ENCODE data around the gene RO60.

RO60 gene

DNA sequence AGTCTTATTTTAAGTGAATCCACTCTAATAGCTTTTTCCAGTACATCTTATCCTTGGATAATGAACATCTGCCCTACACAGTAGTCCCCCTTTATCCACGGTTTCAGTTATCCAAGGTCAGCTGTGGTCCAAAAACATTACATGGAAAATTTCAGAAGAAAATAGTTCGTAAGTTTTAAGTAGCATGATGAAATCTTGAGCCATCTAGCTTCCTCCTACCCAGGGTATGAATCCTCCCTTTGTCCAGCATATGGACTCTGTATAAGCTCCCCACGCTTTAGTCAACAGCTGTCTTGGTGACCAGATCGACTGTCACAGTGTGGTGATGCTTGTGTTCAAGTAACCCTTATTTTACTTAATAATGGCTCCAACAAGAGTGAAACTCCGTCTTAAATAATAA is 43.2 kb downstream of the RO60 start:
- Histone ChIP-seq H2AFZ (ENCODE audit: low read depth) (no peak overlapping the region), H3K79me2 (ENCODE audit: insufficient read depth, low read depth) (peaks cover 20% of the 10 kb centered on the region; the same call in 1 of the 2 replicates), H3K4me2 (no peak overlapping the region), H3K36me3 (ENCODE audit: insufficient read depth) (no peaks in the 10 kb centered on the region), H3K9ac (no peak overlapping the region), H3K27me3 (ENCODE audit: insufficient read depth, low read depth) (no peaks in the 10 kb centered on the region), H4K20me1 (ENCODE audit: insufficient read depth) (no peaks in the 10 kb centered on the region), H3K4me3 (IDR thresholded peaks at IDR 0.05; ENCODE audit: insufficient read depth, low read depth, low read length) (no peak overlapping the region), H3K27ac (no peak overlapping the region), H3K4me1 (ENCODE audit: low read depth, poor library complexity, severe bottlenecking) (peaks cover 25% of the 10 kb centered on the region)
- TF ChIP-seq, protein P1, sequence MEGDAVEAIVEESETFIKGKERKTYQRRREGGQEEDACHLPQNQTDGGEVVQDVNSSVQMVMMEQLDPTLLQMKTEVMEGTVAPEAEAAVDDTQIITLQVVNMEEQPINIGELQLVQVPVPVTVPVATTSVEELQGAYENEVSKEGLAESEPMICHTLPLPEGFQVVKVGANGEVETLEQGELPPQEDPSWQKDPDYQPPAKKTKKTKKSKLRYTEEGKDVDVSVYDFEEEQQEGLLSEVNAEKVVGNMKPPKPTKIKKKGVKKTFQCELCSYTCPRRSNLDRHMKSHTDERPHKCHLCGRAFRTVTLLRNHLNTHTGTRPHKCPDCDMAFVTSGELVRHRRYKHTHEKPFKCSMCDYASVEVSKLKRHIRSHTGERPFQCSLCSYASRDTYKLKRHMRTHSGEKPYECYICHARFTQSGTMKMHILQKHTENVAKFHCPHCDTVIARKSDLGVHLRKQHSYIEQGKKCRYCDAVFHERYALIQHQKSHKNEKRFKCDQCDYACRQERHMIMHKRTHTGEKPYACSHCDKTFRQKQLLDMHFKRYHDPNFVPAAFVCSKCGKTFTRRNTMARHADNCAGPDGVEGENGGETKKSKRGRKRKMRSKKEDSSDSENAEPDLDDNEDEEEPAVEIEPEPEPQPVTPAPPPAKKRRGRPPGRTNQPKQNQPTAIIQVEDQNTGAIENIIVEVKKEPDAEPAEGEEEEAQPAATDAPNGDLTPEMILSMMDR (conservative IDR thresholded peaks at IDR 0.05; ENCODE audit: low read depth, low read length): no peak

DNA sequence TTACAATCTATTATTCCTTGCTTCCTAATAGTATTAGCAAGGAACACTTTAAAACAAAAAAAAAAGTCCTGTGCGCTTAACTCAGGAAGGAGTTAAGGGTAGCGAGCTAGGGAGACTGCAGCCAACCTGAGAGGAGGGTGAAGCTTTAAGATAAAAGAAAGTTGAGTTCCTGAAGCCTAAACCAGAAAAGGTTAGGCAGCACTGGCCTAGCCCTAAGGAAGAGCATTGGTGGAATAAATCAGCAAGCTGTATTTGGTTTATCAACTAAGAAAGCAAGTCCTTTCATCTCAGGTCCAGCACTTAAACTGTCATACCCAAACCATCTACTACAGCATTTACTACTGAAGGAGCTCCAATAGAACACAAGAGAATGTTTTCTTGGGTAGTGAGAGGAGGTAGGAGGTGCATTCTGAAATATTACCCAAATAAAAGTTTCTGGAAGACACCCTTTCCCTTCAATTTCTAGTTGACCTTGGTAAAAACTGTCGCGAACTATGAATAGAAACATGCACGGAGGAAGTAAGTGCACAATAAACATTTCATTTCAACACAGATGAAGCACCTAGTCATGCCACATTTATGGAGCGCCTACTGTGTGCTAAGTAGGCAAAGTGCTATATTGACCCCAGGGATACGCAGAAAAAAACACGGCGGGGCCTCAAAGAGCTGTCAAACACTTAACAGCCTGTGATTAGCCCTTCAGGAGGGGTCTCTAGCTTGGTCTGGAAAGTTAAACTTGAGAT is 44.5 kb downstream of the RO60 start:
- Histone ChIP-seq H3K4me3 (IDR thresholded peaks at IDR 0.05; ENCODE audit: insufficient read depth, low read depth, low read length) (peak overlapping the region; percentile 87), H3K9ac (peak overlapping the region; percentile 51; the same call in 1 of the 2 replicates), H3K79me2 (ENCODE audit: insufficient read depth, low read depth) (peaks cover 20% of the 10 kb centered on the region; the same call in 1 of the 2 replicates), H3K36me3 (ENCODE audit: insufficient read depth) (no peaks in the 10 kb centered on the region), H3K27me3 (ENCODE audit: insufficient read depth, low read depth) (no peaks in the 10 kb centered on the region), H3K4me2 (peak overlapping the region; percentile 96), H4K20me1 (ENCODE audit: insufficient read depth) (no peaks in the 10 kb centered on the region), H3K27ac (no peak overlapping the region; the same call in 1 of the 2 replicates), H2AFZ (ENCODE audit: low read depth) (peak overlapping the region; percentile 74), H3K4me1 (ENCODE audit: low read depth, poor library complexity, severe bottlenecking) (peaks cover 25% of the 10 kb centered on the region)
- TF ChIP-seq, protein P1 (conservative IDR thresholded peaks at IDR 0.05; ENCODE audit: low read depth, low read length): no peak

DNA sequence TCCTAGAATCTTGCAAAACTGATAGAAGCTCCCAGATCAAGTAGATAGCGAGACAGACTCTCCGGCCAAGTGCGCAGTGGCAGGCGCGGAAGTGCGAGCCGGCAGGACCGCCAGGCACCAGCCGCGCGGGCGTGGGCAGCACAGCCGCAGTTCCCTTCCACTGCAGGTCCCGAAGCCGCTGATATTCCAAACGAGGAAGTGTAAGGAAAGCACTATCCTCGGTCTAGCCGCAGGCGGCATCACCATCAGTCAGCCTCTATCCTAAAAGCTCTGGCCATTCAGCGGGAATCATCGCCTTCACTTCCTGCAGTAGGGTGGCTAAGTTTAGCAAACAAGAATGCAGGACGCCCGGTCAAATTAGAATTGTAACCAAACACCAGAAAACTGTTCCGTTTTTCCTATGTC is 45.1 kb downstream of the RO60 start:
- peak overlapping the region; percentile 51; the same call in 1 of the 2 replicates for H3K9ac ChIP-seq
- H3K27ac ChIP-seq: peak overlapping the region; percentile 47; the same call in 1 of the 2 replicates
- peak overlapping the region; percentile 96 for H3K4me2 ChIP-seq
- H3K4me3 ChIP-seq (IDR thresholded peaks at IDR 0.05; ENCODE audit: insufficient read depth, low read depth, low read length): peak overlapping the region; percentile 87
- no peaks in the 10 kb centered on the region for H4K20me1 ChIP-seq (ENCODE audit: insufficient read depth)
- no peaks in the 10 kb centered on the region for H3K27me3 ChIP-seq (ENCODE audit: insufficient read depth, low read depth)
- peaks cover 20% of the 10 kb centered on the region; the same call in 1 of the 2 replicates for H3K79me2 ChIP-seq (ENCODE audit: insufficient read depth, low read depth)
- TF ChIP-seq, protein P1 (conservative IDR thresholded peaks at IDR 0.05; ENCODE audit: low read depth, low read length): no peak
- H3K36me3 ChIP-seq (ENCODE audit: insufficient read depth): no peaks in the 10 kb centered on the region
- peaks cover 25% of the 10 kb centered on the region for H3K4me1 ChIP-seq (ENCODE audit: low read depth, poor library complexity, severe bottlenecking)
- H2AFZ ChIP-seq (ENCODE audit: low read depth): peak overlapping the region; percentile 74

DNA sequence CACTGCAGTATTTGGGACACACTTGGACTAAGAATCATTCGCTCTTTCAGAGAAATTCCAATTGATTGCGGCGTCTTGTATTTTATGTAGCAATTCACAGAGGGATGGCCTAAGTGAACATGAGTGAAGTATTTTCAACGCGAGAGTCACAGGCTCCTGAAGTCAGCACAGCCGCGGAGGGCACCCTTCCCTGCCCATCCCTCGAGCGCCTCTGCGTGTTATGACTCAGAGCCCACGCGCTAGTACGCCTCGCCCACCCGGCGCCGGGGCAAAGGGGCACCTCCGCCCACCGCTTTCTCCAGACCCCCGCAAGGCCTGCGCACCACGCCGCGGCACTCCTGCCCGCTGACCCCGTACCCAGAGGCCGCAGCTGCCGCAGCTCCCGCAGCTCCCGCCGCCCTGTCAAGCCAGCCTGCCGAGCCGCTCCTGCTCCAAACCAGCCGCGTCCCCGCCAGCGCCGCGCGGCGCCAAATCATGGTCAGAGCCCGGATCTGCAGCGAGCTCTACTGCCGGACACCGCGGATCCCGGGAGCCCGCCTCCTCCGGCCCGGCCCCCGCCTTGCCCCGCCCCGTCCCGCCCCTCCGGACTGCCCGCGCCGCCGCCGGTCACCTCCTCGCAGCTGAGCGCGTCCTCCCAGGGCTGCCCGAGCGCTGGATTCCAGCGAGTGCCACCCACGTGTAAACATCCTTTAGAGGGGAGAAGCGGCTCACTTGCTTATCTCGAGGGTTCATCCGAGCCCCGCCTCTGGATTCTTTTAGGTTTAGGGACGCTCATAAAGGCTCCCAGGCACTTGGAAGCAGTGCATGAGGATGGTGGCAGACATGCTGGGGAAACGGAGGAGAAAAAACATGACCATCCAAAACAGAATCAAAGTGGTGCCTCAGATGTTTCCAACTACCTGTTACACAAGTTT is 45.8 kb downstream of the RO60 start, which contains the start of gene GLRX2:
Gene GLRX2, minus strand, starts transcription at position 508 of the 914 bp plus-strand sequence. Its CDS starts 32 bp downstream, at position 476.
- no peaks in the 10 kb centered on the region for H3K36me3 ChIP-seq (ENCODE audit: insufficient read depth)
- H3K27ac ChIP-seq: peak within 1 kb of the TSS; percentile 47
- H3K4me3 ChIP-seq (IDR thresholded peaks at IDR 0.05; ENCODE audit: insufficient read depth, low read depth, low read length): peak within 1 kb of the TSS; percentile 87
- TF ChIP-seq, protein P1 (conservative IDR thresholded peaks at IDR 0.05; ENCODE audit: low read depth, low read length): no peak
- H3K27me3 ChIP-seq (ENCODE audit: insufficient read depth, low read depth): no peaks in the 10 kb centered on the region
- H2AFZ ChIP-seq (ENCODE audit: low read depth): peak within 1 kb of the TSS; percentile 74
- H3K79me2 ChIP-seq (ENCODE audit: insufficient read depth, low read depth): peaks cover 20% of the 10 kb centered on the region; the same call in 1 of the 2 replicates
- H3K9ac ChIP-seq: peak within 1 kb of the TSS; percentile 51; the same call in 1 of the 2 replicates
- peak within 1 kb of the TSS; percentile 96 for H3K4me2 ChIP-seq
- peaks cover 25% of the 10 kb centered on the region for H3K4me1 ChIP-seq (ENCODE audit: low read depth, poor library complexity, severe bottlenecking)
- no peaks in the 10 kb centered on the region for H4K20me1 ChIP-seq (ENCODE audit: insufficient read depth)
